ENCODE data around the gene TCEAL1. TPM values are rescaled to one million over a fixed set of nuclear protein-coding genes. Genes with fewer than 3 reads are reported as not detected.
A peak's percentile ranks its signal among the peaks of the same experiment; 100 is the strongest.
"Not testable (repeated sequence)": the region's sequence is repeated elsewhere in the genome, so short reads cannot be mapped to it uniquely, and the experiment has no call there.

TCEAL1 gene, protein sequence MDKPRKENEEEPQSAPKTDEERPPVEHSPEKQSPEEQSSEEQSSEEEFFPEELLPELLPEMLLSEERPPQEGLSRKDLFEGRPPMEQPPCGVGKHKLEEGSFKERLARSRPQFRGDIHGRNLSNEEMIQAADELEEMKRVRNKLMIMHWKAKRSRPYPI
- 12.2 and 13.0 TPM in 2 replicates for total RNA-seq
- long read RNA-seq, partial matches to known transcripts = 3 of 17 reads
- long read RNA-seq, other reads (novel, unspliced or antisense) = 10 of 17 reads

DNA sequence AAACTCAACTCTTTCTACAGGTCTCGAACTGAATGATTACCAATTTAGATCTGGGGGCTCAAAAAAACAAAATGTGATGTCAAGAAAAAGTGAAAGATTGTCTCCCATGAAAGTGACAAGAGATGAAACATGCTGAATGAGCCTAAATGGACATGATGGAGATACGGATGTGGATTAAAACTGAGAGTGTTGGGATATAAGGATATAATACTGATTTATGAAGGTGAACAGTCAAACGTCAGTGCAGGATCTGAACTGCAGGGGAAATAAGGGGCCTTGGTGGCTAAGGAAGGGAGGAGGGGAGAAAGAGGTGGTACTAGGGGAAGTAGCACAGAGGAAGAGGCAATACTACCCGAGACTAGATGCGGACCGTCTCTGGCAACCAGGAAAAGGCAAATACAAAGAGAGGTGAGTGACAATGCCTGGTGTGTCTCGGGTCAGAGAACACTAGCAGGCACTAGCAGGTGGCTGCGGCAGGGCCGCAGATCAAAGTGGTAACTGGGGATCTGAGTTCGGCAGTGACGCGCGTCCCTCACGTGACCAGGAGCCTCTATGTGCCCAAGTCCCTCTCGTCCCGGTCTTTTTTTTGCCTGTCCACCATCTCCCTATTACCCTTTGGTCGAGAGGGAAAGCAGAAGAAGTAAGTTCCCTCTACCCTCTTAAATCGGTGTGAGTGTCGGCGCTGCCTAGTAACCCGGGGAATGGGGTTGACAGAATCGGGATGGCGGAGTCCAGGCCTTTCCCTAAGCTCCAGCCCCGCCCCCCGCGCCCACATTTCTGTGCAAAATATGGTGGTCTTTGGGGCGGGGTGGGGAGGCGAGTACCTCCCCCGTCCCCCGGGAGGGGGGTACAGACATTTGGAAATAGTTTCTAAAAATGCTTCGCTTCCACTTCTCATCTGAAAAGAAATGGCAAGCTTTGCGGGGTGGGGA, at the start of gene TCEAL1:
Gene TCEAL1 (plus strand): TSS at position 590 of the 932 bp plus-strand sequence. CDS start 942 bp downstream, outside the sequence.
- Mint-ChIP-seq H3K27me3 (ENCODE audit: low read depth) (no peaks in the 10 kb centered on the region), H3K27ac (ENCODE audit: unreplicated experiment) (peak within 1 kb of the TSS; percentile 79), H3K4me1 (peaks cover 11% of the 10 kb centered on the region), H3K36me3 (ENCODE audit: low read depth) (peaks cover 3% of the 10 kb centered on the region), H3K4me3 (peak within 1 kb of the TSS; percentile 87), H3K9me3 (no peaks in the 10 kb centered on the region)
- TF ChIP-seq, protein P1, sequence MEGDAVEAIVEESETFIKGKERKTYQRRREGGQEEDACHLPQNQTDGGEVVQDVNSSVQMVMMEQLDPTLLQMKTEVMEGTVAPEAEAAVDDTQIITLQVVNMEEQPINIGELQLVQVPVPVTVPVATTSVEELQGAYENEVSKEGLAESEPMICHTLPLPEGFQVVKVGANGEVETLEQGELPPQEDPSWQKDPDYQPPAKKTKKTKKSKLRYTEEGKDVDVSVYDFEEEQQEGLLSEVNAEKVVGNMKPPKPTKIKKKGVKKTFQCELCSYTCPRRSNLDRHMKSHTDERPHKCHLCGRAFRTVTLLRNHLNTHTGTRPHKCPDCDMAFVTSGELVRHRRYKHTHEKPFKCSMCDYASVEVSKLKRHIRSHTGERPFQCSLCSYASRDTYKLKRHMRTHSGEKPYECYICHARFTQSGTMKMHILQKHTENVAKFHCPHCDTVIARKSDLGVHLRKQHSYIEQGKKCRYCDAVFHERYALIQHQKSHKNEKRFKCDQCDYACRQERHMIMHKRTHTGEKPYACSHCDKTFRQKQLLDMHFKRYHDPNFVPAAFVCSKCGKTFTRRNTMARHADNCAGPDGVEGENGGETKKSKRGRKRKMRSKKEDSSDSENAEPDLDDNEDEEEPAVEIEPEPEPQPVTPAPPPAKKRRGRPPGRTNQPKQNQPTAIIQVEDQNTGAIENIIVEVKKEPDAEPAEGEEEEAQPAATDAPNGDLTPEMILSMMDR (conservative IDR thresholded peaks at IDR 0.05) = no peak
- DNase-seq (ENCODE audit: low read depth, low spot score) = peak; percentile 25

- Mint-ChIP-seq H3K27me3 (ENCODE audit: low read depth) (peaks cover 9% of the 10 kb centered on the region), H3K4me3 (peak overlapping the region; percentile 93), H3K36me3 (ENCODE audit: low read depth) (peaks cover 6% of the 10 kb centered on the region), H3K9me3 (peaks cover 10% of the 10 kb centered on the region), H3K27ac (ENCODE audit: unreplicated experiment) (no peak overlapping the region), H3K4me1 (peaks cover 14% of the 10 kb centered on the region)
- DNase-seq (ENCODE audit: low read depth, low spot score) = no peak
- TF ChIP-seq, protein P1 (conservative IDR thresholded peaks at IDR 0.05) = no peak
These were observed 44.2 kb upstream of the TCEAL1 start for GRCh38 chrX:103584596-103584995.

DNA sequence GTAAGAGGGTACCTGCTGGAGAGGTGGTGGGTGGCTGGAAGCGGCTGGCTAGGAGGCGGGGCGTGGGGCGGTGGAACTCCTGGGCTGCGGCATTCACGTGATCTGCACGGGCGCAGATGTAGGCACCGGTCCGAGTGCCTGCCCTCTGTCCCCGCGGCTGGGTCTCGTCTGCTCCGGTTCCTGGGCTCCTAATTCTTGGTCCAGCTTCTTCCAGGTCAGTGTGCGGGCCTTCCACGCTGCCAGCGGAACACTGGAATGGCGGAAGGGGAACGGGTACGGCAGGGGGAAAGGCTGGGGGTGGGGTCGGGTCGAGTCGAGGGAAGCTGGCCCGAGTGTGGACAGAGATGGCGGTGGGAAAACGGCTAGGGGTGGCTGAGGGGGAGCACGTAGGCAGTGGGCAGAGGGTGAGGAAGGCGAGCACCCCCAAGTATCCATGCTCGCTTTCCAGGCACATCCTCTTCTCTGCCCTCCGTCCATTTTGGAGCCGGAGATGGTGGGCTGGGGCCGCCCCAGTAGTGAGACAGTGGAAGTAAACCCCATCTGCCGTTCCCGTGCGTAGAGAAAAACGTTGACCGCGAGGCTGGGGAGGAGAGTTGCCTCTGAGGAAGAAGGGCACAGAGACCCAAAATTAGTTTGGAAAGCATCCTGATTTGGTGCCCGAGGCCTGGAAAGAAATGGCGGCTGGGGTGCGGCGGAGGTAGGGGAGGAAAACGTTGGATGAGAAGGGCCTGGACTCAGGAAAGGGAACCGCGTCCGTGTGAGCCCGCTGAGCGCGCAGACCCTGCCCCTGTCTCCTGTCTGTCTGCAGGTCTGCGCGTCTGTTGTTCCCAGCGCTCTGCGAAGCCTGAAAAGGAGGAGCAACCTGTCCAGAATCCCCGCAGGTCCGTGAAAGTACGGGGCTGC, 43.1 kb upstream of the TCEAL1 start, which contains the start of gene TCEAL4:
Gene TCEAL4 (plus strand): TSS at position 105 of the 903 bp plus-strand sequence. CDS start 1,161 bp downstream, outside the sequence.
- DNase-seq (ENCODE audit: low read depth, low spot score) = no peak
- TF ChIP-seq, protein P1 (conservative IDR thresholded peaks at IDR 0.05) = no peak
- peak within 1 kb of the TSS; percentile 89 for H3K27ac Mint-ChIP-seq (ENCODE audit: unreplicated experiment)
- H3K4me1 Mint-ChIP-seq = peaks cover 14% of the 10 kb centered on the region
- H3K27me3 Mint-ChIP-seq (ENCODE audit: low read depth) = peaks cover 7% of the 10 kb centered on the region
- H3K9me3 Mint-ChIP-seq = peaks cover 8% of the 10 kb centered on the region
- H3K36me3 Mint-ChIP-seq (ENCODE audit: low read depth) = peaks cover 6% of the 10 kb centered on the region
- H3K4me3 Mint-ChIP-seq = peak within 1 kb of the TSS; percentile 93

DNA sequence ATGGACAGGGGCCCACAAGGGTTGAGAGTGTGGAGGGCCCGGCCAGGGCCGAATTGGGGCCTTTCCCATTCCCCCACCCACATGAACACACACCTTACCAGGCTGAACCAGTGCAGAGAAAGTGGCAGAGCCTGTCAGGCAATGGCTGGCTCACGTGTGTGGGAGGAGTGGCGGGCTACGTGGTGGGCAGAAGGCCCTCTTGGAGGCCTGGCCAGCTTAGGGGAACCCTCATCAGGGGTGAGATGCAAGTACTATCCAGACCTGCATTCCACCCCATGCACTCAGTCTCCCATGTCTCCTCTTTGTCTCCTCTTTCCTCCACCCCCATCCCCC, 42.5 kb upstream of the TCEAL1 start:
- peaks cover 7% of the 10 kb centered on the region for H3K9me3 Mint-ChIP-seq
- peaks cover 3% of the 10 kb centered on the region for H3K27me3 Mint-ChIP-seq (ENCODE audit: low read depth)
- DNase-seq (ENCODE audit: low read depth, low spot score) = no peak
- TF ChIP-seq, protein P1 (conservative IDR thresholded peaks at IDR 0.05) = no peak
- H3K27ac Mint-ChIP-seq (ENCODE audit: unreplicated experiment) = no peak overlapping the region
- peak overlapping the region; percentile 93 for H3K4me3 Mint-ChIP-seq
- H3K4me1 Mint-ChIP-seq = peaks cover 14% of the 10 kb centered on the region
- peaks cover 6% of the 10 kb centered on the region for H3K36me3 Mint-ChIP-seq (ENCODE audit: low read depth)

DNA sequence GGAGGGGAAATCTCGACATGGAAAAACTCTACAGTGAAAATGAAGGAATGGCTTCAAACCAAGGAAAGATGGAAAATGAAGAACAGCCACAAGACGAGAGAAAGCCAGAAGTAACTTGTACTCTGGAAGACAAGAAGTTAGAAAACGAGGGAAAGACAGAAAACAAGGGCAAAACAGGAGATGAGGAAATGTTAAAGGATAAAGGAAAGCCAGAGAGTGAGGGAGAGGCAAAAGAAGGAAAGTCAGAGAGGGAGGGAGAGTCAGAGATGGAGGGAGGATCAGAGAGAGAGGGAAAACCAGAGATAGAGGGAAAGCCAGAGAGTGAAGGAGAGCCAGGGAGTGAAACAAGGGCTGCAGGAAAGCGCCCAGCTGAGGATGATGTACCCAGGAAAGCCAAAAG, 42.1 kb upstream of the TCEAL1 start:
- Mint-ChIP-seq H3K4me1 (peaks cover 14% of the 10 kb centered on the region), H3K9me3 (peaks cover 7% of the 10 kb centered on the region)

DNA sequence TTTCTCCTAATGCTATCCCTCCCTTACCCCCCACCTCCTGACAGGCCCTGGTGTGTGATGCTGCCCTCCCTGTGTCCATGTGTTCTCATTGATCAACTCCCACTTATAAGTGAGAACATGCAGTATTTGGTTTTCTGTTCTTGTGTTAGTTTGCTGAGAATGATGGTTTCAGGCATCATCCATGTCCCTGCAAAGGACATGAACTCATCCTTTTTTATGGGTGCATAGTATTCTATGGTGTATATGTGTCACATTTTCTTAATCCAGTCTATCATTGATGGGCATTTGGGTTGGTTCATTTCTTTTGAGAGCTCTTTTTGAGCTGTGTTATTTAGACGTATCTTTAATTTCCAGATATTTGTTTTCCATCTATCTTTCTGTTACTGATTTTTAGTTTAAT, 36.5 kb upstream of the TCEAL1 start:
- peaks cover 17% of the 10 kb centered on the region for H3K36me3 Mint-ChIP-seq (ENCODE audit: low read depth)
- not testable (repeated sequence) for DNase-seq (ENCODE audit: low read depth, low spot score); H3K27me3 Mint-ChIP-seq (ENCODE audit: low read depth); H3K27ac Mint-ChIP-seq (ENCODE audit: unreplicated experiment); H3K4me3 Mint-ChIP-seq; H3K9me3 Mint-ChIP-seq; H3K4me1 Mint-ChIP-seq

More for the DNA sequence above, 42.1 kb upstream of the TCEAL1 start:
- Mint-ChIP-seq H3K27me3 (ENCODE audit: low read depth) (peaks cover 2% of the 10 kb centered on the region), H3K36me3 (ENCODE audit: low read depth) (peaks cover 6% of the 10 kb centered on the region), H3K4me3 (peak overlapping the region; percentile 93), H3K27ac (ENCODE audit: unreplicated experiment) (no peak overlapping the region)
- TF ChIP-seq, protein P1 (conservative IDR thresholded peaks at IDR 0.05) = no peak
- DNase-seq (ENCODE audit: low read depth, low spot score) = no peak

- not testable (repeated sequence) for H3K27ac Mint-ChIP-seq (ENCODE audit: unreplicated experiment); H3K9me3 Mint-ChIP-seq; H3K27me3 Mint-ChIP-seq (ENCODE audit: low read depth); H3K4me1 Mint-ChIP-seq; H3K4me3 Mint-ChIP-seq; DNase-seq (ENCODE audit: low read depth, low spot score)
- H3K36me3 Mint-ChIP-seq (ENCODE audit: low read depth) = peaks cover 17% of the 10 kb centered on the region
These were observed 33.6 kb upstream of the TCEAL1 start for GRCh38 chrX:103595202-103595601.

Data from neural crest cell (in vitro differentiated cells).